Fibroblast of villous mesenchyme (primary cell): Measurements from ENCODE around the gene SLPI. TPM values are rescaled to one million over a fixed set of nuclear protein-coding genes. Genes with fewer than 3 reads are reported as not detected.

Source experiments
- DNase-seq: peaks from one replicate; pipeline ENCODE4 v3.0.0-alpha.2; 2010; ENCODE audit warnings: low read depth
- H3K4me3 ChIP-seq: 2 replicates; pipeline ENCODE4 v1.5.1; 2011; ENCODE audit warnings: low read depth, mild to moderate bottlenecking, low read length
- CTCF ChIP-seq: IDR thresholded peaks from 2 replicates; pipeline ENCODE4 v1.5.1; 2012; ENCODE audit warnings: low read depth, mild to moderate bottlenecking, low read length; ENCODE audit not compliant: insufficient read depth
- total RNA-seq: library from RNA; depleted of rRNA; stranded (reverse); fragments of >200 nt; gene quantifications from 2 replicates; pipeline ENCODE4 v1.2.3, GENCODE V29; 2012

The SLPI gene
- total RNA-seq, 1 donor: not detected

- H3K4me3 ChIP-seq: no peak within 1 kb of the TSS
- no peak for TF ChIP-seq CTCF
- no peak for DNase-seq
Measured at GRCh38 chr20:45221076-45221475, 33.3 kb downstream of the SLPI start, which contains the start of gene SEMG2. Gene SEMG2, plus strand, starts transcription at chr20:45221373. Its CDS starts 17 bp downstream, at chr20:45221390.

- DNase-seq: no peak
- H3K4me3 ChIP-seq: no peak overlapping the region
- TF ChIP-seq CTCF: no peak
Measured at GRCh38 chr20:45218636-45219035, 35.7 kb downstream of the SLPI start.

GRCh38 chr20:45218124-45218523, 36.2 kb downstream of the SLPI start:
- H3K4me3 ChIP-seq: no peak overlapping the region
- no peak for DNase-seq
- TF ChIP-seq CTCF: no peak

- H3K4me3 ChIP-seq: no peak overlapping the region
- TF ChIP-seq CTCF: no peak
- DNase-seq: no peak
Measured at GRCh38 chr20:45212836-45213235, 41.5 kb downstream of the SLPI start.

- H3K4me3 ChIP-seq: no peak overlapping the region
- no peak for DNase-seq
- TF ChIP-seq CTCF: no peak
Measured at GRCh38 chr20:45211569-45212474, 42.5 kb downstream of the SLPI start.

- TF ChIP-seq CTCF: no peak
- no peak overlapping the region for H3K4me3 ChIP-seq
- no peak for DNase-seq
Measured at GRCh38 chr20:45209924-45210323, 44.4 kb downstream of the SLPI start.
